Measurements from ENCODE around the gene UBE2F. TPM values are rescaled to one million over a fixed set of nuclear protein-coding genes. Genes with fewer than 3 reads are reported as not detected.
"Not testable (repeated sequence)": the region's sequence is repeated elsewhere in the genome, so short reads cannot be mapped to it uniquely, and the experiment has no call there.

The UBE2F gene
- total and polyA plus RNA-seq, 7 experiments from 2014 or later = 42.5 to 114 (median 52.7) TPM

GRCh38 chr2:237963490-237963991 lies 3.3 kb upstream of the UBE2F start:
- H3K4me3 Mint-ChIP-seq; H3K27ac ChIP-seq (ENCODE audit: low read depth, low read length); POLR2A ChIA-PET; H3K4me3 ChIP-seq (ENCODE audit: low read length); H3K27me3 ChIP-seq (ENCODE audit: control insufficient read depth in 2 of 2, insufficient read depth in 2 of 2, low read length in 2 of 2); H3K36me3 ChIP-seq (ENCODE audit: control insufficient read depth in 2 of 3, insufficient read depth in 3 of 3, low read length in 3 of 3); ATAC-seq; DNase-seq; H3K27ac Mint-ChIP-seq; CTCF ChIA-PET: not testable (repeated sequence)
- peaks cover 0 to 28% (median 12%) of the 10 kb centered on the region in 11 donors for H3K9me3 Mint-ChIP-seq
- peaks cover 0 to 19% (median 8%) of the 10 kb centered on the region in 3 experiments for H3K9me3 ChIP-seq (ENCODE audit: control insufficient read depth in 2 of 3, low read length in 3 of 3)
- intact Hi-C loops (cut with micrococcal nuclease) = loop anchor here in 1 of 2 donors (10.0 kb wide), 2 partner anchors 211 to 269 kb away; no protein-coding TSS in a partner anchor
- H3K27me3 Mint-ChIP-seq = peaks cover 0 to 11% (median 0%) of the 10 kb centered on the region in 5 donors
- H3K36me3 Mint-ChIP-seq = peaks cover 0 to 17% (median 6%) of the 10 kb centered on the region in 5 donors
- peaks cover 9 to 18% (median 14%) of the 10 kb centered on the region in 7 donors for H3K4me1 Mint-ChIP-seq
- H3K4me1 ChIP-seq (ENCODE audit: control insufficient read depth in 2 of 2, insufficient read depth in 2 of 2, low read length in 2 of 2) = peaks cover 10 to 13% of the 10 kb centered on the region in 2 donors

GRCh38 chr2:237964194-237964577 lies 2.6 kb upstream of the UBE2F start:
- ChIA-PET POLR2A (interaction anchor here (0.8 kb wide), 1 partner anchor 66 kb away, joined by 3 read pairs; no protein-coding TSS in a partner anchor), CTCF (no interaction called here)
- no peak overlapping the region for H3K27ac Mint-ChIP-seq
- ATAC-seq (no peak), DNase-seq (no peak)
- H3K36me3 ChIP-seq (ENCODE audit: control insufficient read depth in 2 of 3, insufficient read depth in 3 of 3, low read length in 3 of 3) = no peaks in the 10 kb centered on the region
- peaks cover 0 to 8% (median 0%) of the 10 kb centered on the region in 5 donors for H3K27me3 Mint-ChIP-seq
- peaks cover 0 to 28% (median 12%) of the 10 kb centered on the region in 11 donors for H3K9me3 Mint-ChIP-seq
- no peaks in the 10 kb centered on the region for H3K27me3 ChIP-seq (ENCODE audit: control insufficient read depth in 2 of 2, insufficient read depth in 2 of 2, low read length in 2 of 2)
- H3K4me1 Mint-ChIP-seq = peaks cover 15 to 24% (median 20%) of the 10 kb centered on the region in 7 donors
- peaks cover 13 to 16% of the 10 kb centered on the region in 2 donors for H3K4me1 ChIP-seq (ENCODE audit: control insufficient read depth in 2 of 2, insufficient read depth in 2 of 2, low read length in 2 of 2)
- peaks cover 0 to 21% (median 6%) of the 10 kb centered on the region in 5 donors for H3K36me3 Mint-ChIP-seq
- H3K4me3 ChIP-seq (ENCODE audit: low read length) = no peak overlapping the region
- H3K9me3 ChIP-seq (ENCODE audit: control insufficient read depth in 2 of 3, low read length in 3 of 3) = peaks cover 0 to 19% (median 8%) of the 10 kb centered on the region in 3 experiments
- H3K4me3 Mint-ChIP-seq = peak overlapping the region in 1 of 10 donors; percentile 17
- intact Hi-C loops (cut with micrococcal nuclease) = loop anchor here in 1 of 2 donors (10.0 kb wide), 2 partner anchors 211 to 269 kb away; no protein-coding TSS in a partner anchor
- H3K27ac ChIP-seq (ENCODE audit: low read depth, low read length) = no peak overlapping the region

- DNase-seq (no peak), ATAC-seq (no peak)
- Mint-ChIP-seq H3K4me3 (peak overlapping the region in 9 of 10 donors; percentile 26 to 64 (median 47)), H3K9me3 (peaks cover 0 to 28% (median 12%) of the 10 kb centered on the region in 11 donors), H3K27ac (peak overlapping the region in 4 of 9 donors; percentile 44 to 79 (median 64)), H3K27me3 (peaks cover 0 to 7% (median 0%) of the 10 kb centered on the region in 5 donors), H3K4me1 (peaks cover 21 to 30% (median 26%) of the 10 kb centered on the region in 7 donors), H3K36me3 (peaks cover 0 to 27% (median 6%) of the 10 kb centered on the region in 5 donors)
- ChIA-PET CTCF (no interaction called here), POLR2A (interaction anchor here (0.7 to 1.9 kb wide), 4 partner anchors 22 to 66 kb away, joined by 3 to 7 read pairs (median 3); no protein-coding TSS in a partner anchor)
- Histone ChIP-seq H3K4me1 (ENCODE audit: control insufficient read depth in 2 of 2, insufficient read depth in 2 of 2, low read length in 2 of 2) (peaks cover 13 to 22% of the 10 kb centered on the region in 2 donors), H3K27ac (ENCODE audit: low read depth, low read length) (no peak overlapping the region), H3K9me3 (ENCODE audit: control insufficient read depth in 2 of 3, low read length in 3 of 3) (peaks cover 0 to 19% (median 8%) of the 10 kb centered on the region in 3 experiments), H3K4me3 (ENCODE audit: low read length) (no peak overlapping the region), H3K27me3 (ENCODE audit: control insufficient read depth in 2 of 2, insufficient read depth in 2 of 2, low read length in 2 of 2) (no peaks in the 10 kb centered on the region), H3K36me3 (ENCODE audit: control insufficient read depth in 2 of 3, insufficient read depth in 3 of 3, low read length in 3 of 3) (no peaks in the 10 kb centered on the region)
- intact Hi-C loops (cut with micrococcal nuclease) = loop anchor here (5.0 to 10.0 kb wide), 6 partner anchors 210 to 323 kb away; partner anchors contain the start of gene PER2 (in 1 of the 2)
These were observed 2.0 kb upstream of the UBE2F start for GRCh38 chr2:237964578-237965404.

GRCh38 chr2:237965844-237966243 lies 970 bp upstream of the UBE2F start:
- H3K27me3 ChIP-seq (ENCODE audit: control insufficient read depth in 2 of 2, insufficient read depth in 2 of 2, low read length in 2 of 2); H3K27me3 Mint-ChIP-seq; DNase-seq; ATAC-seq; CTCF ChIA-PET; H3K36me3 ChIP-seq (ENCODE audit: control insufficient read depth in 2 of 3, insufficient read depth in 3 of 3, low read length in 3 of 3): not testable (repeated sequence)
- Mint-ChIP-seq H3K9me3 (peaks cover 0 to 26% (median 12%) of the 10 kb centered on the region in 11 donors), H3K36me3 (peaks cover 0 to 32% (median 6%) of the 10 kb centered on the region in 5 donors), H3K4me1 (peaks cover 29 to 41% (median 37%) of the 10 kb centered on the region in 7 donors), H3K27ac (peak overlapping the region; percentile 67 to 95 (median 82)), H3K4me3 (peak overlapping the region; percentile 79 to 91 (median 86))
- Histone ChIP-seq H3K4me3 (ENCODE audit: low read length) (peak overlapping the region; percentile 96), H3K9me3 (ENCODE audit: control insufficient read depth in 2 of 3, low read length in 3 of 3) (peaks cover 0 to 19% (median 8%) of the 10 kb centered on the region in 3 experiments), H3K4me1 (ENCODE audit: control insufficient read depth in 2 of 2, insufficient read depth in 2 of 2, low read length in 2 of 2) (peaks cover 13 to 33% of the 10 kb centered on the region in 2 donors), H3K27ac (ENCODE audit: low read depth, low read length) (peak overlapping the region; percentile 63)
- POLR2A ChIA-PET = interaction anchor here (0.6 to 1.9 kb wide), 3 partner anchors 24 to 221 kb away, joined by 3 to 7 read pairs (median 4); no protein-coding TSS in a partner anchor
- intact Hi-C loops (cut with micrococcal nuclease) = loop anchor here (1.0 to 10.0 kb wide), 11 partner anchors 23 to 461 kb away; partner anchors contain the start of genes PER2 (in 2 of the 2), ASB1 (in 1 of the 2) and ILKAP (in 1 of the 2)

GRCh38 chr2:237966250-237966564 lies 607 bp upstream of the UBE2F start:
- POLR2A ChIA-PET = interaction anchor here (1.9 kb wide), 1 partner anchor 24 kb away, joined by 7 read pairs; no protein-coding TSS in a partner anchor
- Histone ChIP-seq H3K4me1 (ENCODE audit: control insufficient read depth in 2 of 2, insufficient read depth in 2 of 2, low read length in 2 of 2) (peaks cover 13 to 35% of the 10 kb centered on the region in 2 donors), H3K36me3 (ENCODE audit: control insufficient read depth in 2 of 3, insufficient read depth in 3 of 3, low read length in 3 of 3) (no peaks in the 10 kb centered on the region), H3K9me3 (ENCODE audit: control insufficient read depth in 2 of 3, low read length in 3 of 3) (peaks cover 0 to 19% (median 8%) of the 10 kb centered on the region in 3 experiments), H3K4me3 (ENCODE audit: low read length) (peak overlapping the region; percentile 96), H3K27ac (ENCODE audit: low read depth, low read length) (peak overlapping the region; percentile 63), H3K27me3 (ENCODE audit: control insufficient read depth in 2 of 2, insufficient read depth in 2 of 2, low read length in 2 of 2) (no peaks in the 10 kb centered on the region)
- peaks cover 29 to 43% (median 39%) of the 10 kb centered on the region in 7 donors for H3K4me1 Mint-ChIP-seq
- peaks cover 0 to 3% (median 0%) of the 10 kb centered on the region in 5 donors for H3K27me3 Mint-ChIP-seq
- ATAC-seq (no peak), DNase-seq (no peak)
- intact Hi-C loops (cut with micrococcal nuclease) = loop anchor here (1.0 to 10.0 kb wide), 11 partner anchors 23 to 461 kb away; partner anchors contain the start of genes PER2 (in 2 of the 2), ASB1 (in 1 of the 2) and ILKAP (in 1 of the 2)
- peak overlapping the region; percentile 79 to 91 (median 86) for H3K4me3 Mint-ChIP-seq
- peaks cover 0 to 23% (median 12%) of the 10 kb centered on the region in 11 donors for H3K9me3 Mint-ChIP-seq
- peak overlapping the region; percentile 67 to 95 (median 82) for H3K27ac Mint-ChIP-seq
- CTCF ChIA-PET = no interaction called here
- peaks cover 0 to 31% (median 6%) of the 10 kb centered on the region in 5 donors for H3K36me3 Mint-ChIP-seq

Measured in naive thymus-derived CD4-positive, alpha-beta T cell (primary cell).